ENCODE results near the gene PATL1. TPM values are rescaled to one million over a fixed set of nuclear protein-coding genes. Genes with fewer than 3 reads are reported as not detected.
"Not testable (repeated sequence)": the region's sequence is repeated elsewhere in the genome, so short reads cannot be mapped to it uniquely, and the experiment has no call there.

The PATL1 gene
- total and polyA plus RNA-seq, 8 donors = 27.8 to 45.0 (median 41.0) TPM

- no peak for ATAC-seq
- H3K4me1 ChIP-seq = no peaks in the 10 kb centered on the region
- DNase-seq = no peak
- H3K36me3 ChIP-seq = no peaks in the 10 kb centered on the region
- no peak overlapping the region for H3K4me3 ChIP-seq
- H3K27ac ChIP-seq = no peak overlapping the region
- no peak for TF ChIP-seq CTCF (IDR thresholded peaks at IDR 0.05)
- no peaks in the 10 kb centered on the region for H3K9me3 ChIP-seq
- intact Hi-C loops (cut with DNase I) = no loop called here
- no peaks in the 10 kb centered on the region for H3K27me3 ChIP-seq
Observed at GRCh38 chr11:59708537-59708936, 39.7 kb upstream of the PATL1 start.

GRCh38 chr11:59707371-59707770 lies 38.5 kb upstream of the PATL1 start:
- intact Hi-C loops (cut with DNase I) = no loop called here
- H3K27me3 ChIP-seq = no peaks in the 10 kb centered on the region
- ATAC-seq = no peak
- H3K4me1 ChIP-seq = no peaks in the 10 kb centered on the region
- no peak for TF ChIP-seq CTCF (IDR thresholded peaks at IDR 0.05)
- H3K27ac ChIP-seq = no peak overlapping the region
- H3K9me3 ChIP-seq = no peaks in the 10 kb centered on the region
- H3K4me3 ChIP-seq = no peak overlapping the region
- no peak for DNase-seq
- no peaks in the 10 kb centered on the region for H3K36me3 ChIP-seq

GRCh38 chr11:59706518-59707285 lies 37.9 kb upstream of the PATL1 start:
- no peak for TF ChIP-seq CTCF (IDR thresholded peaks at IDR 0.05)
- H3K36me3 ChIP-seq = no peaks in the 10 kb centered on the region
- no peak overlapping the region for H3K27ac ChIP-seq
- no peak overlapping the region for H3K4me3 ChIP-seq
- no peaks in the 10 kb centered on the region for H3K9me3 ChIP-seq
- DNase-seq (no peak), ATAC-seq (no peak)
- H3K4me1 ChIP-seq = no peaks in the 10 kb centered on the region
- H3K27me3 ChIP-seq = no peaks in the 10 kb centered on the region
- intact Hi-C loops (cut with DNase I) = no loop called here

GRCh38 chr11:59705294-59705693 lies 36.5 kb upstream of the PATL1 start:
- H3K4me3 ChIP-seq = no peak overlapping the region
- intact Hi-C loops (cut with DNase I) = no loop called here

GRCh38 chr11:59703515-59703914 lies 34.7 kb upstream of the PATL1 start:
- intact Hi-C loops (cut with DNase I); H3K36me3 ChIP-seq; H3K27me3 ChIP-seq; H3K27ac ChIP-seq; H3K4me1 ChIP-seq; DNase-seq; H3K4me3 ChIP-seq; H3K9me3 ChIP-seq; ATAC-seq: not testable (repeated sequence)

More at GRCh38 chr11:59705294-59705693, 36.5 kb upstream of the PATL1 start:
- H3K36me3 ChIP-seq = no peaks in the 10 kb centered on the region
- H3K9me3 ChIP-seq = no peaks in the 10 kb centered on the region
- ATAC-seq = no peak
- no peak overlapping the region for H3K27ac ChIP-seq
- H3K27me3 ChIP-seq = no peaks in the 10 kb centered on the region
- H3K4me1 ChIP-seq = no peaks in the 10 kb centered on the region
- no peak for DNase-seq
- no peak for TF ChIP-seq CTCF (IDR thresholded peaks at IDR 0.05)

- H3K4me1 ChIP-seq; H3K27ac ChIP-seq; H3K36me3 ChIP-seq; intact Hi-C loops (cut with DNase I); ATAC-seq; H3K27me3 ChIP-seq; H3K9me3 ChIP-seq; H3K4me3 ChIP-seq; DNase-seq: not testable (repeated sequence)
Observed at GRCh38 chr11:59700157-59700556, 31.3 kb upstream of the PATL1 start.
